HG02840 (cell line): ENCODE measurements around the gene BCL7B.
"Not testable (repeated sequence)": the region's sequence is repeated elsewhere in the genome, so short reads cannot be mapped to it uniquely, and the experiment has no call there.

ENCODE experiments used
- ATAC-seq: cut with Tn5 transposase; IDR thresholded peaks from one replicate; pipeline ENCODE4 v1.9.1; 2021; ENCODE audit warnings: mild to moderate bottlenecking, moderate library complexity, moderate number of reproducible peaks; ENCODE audit not compliant: unreplicated experiment, low FRiP score

BCL7B gene

DNA sequence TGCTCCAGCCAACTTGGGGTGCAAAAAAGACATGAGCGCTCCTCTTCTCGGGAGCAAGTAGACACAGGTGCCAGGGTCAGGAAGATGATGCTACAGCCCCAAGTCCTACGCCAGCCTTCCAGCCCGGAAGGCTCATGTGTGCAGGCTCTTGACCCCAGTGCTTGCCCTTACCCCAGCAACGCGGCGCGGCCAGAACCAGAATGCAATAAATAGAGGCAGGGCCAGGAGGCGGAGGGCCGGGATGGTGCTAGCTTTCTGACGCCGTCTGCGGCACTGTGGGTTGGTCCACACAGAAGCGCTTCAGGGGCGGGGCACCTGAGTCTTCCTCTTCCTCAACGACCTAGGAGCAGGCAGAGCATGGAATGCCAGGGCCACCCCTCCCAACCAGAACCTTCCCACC is 20.4 kb downstream of the BCL7B start:
- ATAC-seq: no peak

GRCh38 chr7:73536479-73536878 is 21.0 kb downstream of the BCL7B start:
- no peak for ATAC-seq

DNA sequence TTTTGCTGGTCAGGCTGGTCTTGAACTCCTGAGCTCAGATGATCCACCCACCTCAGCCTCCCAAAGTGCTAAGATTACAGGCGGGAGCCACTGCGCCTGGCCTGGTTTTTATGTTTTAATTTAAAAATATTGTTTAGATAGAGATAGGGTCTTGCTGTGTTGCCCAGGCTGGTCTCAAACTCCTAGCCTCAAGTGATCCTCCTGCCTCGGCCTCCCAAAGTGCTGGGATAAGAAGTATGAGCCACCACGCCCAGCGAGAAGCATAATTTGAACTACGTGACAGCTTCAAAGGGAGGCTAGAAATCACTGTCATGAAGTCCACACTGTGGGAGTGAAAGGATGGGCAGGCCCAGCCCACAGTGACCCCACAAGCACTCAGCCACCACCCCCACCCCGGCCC is 21.6 kb downstream of the BCL7B start:
- not testable (repeated sequence) for ATAC-seq

GRCh38 chr7:73533742-73534141 is 23.7 kb downstream of the BCL7B start:
- no peak for ATAC-seq

- ATAC-seq: no peak
Measured at GRCh38 chr7:73532224-73532623, 25.3 kb downstream of the BCL7B start.

DNA sequence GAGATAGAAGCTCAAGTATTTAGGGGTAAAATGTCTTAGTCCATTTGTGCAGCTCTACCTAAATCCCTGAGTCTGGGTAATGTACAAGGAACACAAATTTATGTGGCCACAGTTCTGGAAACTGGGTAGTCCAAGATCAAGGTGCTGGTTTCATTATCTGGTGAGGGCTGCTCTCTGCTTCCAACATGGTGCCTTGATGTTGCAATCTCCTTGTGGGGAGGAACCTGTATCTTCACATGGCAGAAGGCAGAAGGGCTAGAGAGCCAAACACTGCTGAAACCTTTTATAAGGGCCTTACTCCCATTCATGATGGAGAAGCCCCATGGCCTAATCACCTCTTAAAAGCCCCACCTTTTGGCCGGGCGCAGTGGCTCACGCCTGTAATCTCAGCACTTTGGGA is 26.7 kb downstream of the BCL7B start:
- no peak for ATAC-seq

DNA sequence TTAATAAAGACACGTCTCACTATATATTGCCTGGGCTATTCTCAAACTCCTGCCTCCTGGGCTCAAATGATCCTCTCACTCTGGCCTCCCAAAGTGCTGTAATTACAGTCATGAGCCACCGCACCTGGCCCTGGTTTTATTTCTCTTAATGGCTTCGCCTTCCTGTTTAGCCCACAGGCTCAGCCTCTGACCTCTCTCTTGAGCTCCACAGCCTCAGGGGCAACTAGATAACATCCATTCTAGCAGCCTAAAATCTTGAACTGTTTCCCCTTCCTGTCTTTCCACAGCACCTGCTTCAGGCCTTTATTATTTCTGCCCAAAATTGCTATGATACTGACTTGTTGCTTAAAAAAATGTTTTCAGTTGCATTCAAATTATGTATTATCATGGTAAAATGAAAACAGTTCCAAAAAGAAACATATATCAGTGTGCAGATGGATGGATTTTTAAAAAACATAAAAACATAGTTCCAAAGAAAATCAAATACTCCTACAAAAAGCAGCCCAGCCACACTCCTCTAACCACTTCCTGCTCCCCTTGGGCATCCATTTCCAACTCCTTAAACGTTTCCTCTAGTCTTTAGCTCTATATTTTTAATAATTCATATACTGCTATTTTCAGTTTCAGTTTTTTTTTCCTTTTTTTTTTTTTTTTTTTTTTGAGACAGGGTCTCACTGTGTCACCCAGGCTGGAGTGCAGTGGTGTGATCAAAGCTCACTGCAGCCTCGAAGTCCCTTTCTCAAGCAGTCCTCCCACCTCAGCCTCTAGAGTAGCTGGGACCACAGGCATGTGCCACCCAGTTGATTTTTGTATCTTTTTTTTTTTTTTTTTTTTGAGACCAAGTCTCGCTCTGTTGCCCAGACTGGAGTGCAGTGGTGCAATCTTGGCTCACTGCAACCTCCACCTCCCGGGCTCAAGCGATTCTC is 30.3 kb downstream of the BCL7B start:
- no peak for ATAC-seq

DNA sequence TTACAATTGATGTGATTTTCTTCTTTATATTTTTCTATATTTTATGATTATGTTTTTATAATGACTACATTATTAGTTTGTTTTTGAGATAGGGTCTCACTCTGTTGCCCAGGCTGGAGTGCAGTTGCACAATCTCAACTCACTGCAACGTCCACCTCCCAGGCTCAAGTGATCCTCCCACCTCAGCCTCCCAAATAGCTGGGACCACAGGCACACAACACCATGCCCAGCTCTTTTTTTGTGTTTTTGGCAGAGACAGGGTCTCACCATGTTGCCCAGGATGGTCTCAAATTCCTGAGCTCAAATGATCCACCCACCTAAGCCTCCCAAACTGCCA is 31.4 kb downstream of the BCL7B start:
- not testable (repeated sequence) for ATAC-seq

DNA sequence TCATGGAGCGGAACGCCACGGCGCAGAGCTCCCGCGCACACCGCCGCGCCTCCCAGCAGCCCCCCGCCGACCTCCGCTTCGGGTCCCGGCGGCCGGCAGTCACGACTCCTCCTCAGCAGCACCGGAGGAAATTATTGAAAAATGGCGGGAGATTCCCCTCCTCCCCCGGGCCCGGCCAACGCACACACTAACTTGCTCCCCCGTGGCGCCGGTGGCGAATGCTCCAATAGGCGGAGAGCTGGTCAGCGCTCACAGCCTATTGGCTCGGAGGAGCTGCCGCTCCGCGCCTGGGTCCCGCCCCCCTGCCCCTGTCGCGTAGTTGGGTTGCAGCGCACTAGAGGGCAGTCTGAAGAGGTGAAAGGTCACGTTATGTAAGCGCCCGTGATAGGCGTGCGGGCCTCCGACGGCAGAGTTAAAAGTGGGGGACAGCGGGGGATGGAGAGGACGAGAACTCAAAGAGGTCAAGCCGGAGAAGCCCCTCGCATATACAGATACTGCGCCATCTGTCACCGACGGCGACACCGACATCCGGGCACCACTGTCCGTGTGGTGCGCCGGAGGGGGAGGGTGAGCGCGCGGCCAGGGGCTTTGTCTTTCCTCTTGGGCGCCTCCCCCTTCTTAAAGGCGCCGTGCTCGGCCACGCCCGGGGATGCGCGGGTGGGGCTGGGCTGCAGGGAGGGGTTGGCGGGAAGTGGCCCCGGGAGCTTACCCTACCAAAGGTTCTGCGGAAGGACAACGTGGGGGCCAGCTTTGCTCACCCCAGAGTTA is 35.2 kb downstream of the BCL7B start, which contains the start of gene BAZ1B:
BAZ1B (minus strand) TSS at position 189 of the 768 bp plus-strand sequence. CDS start 360 bp downstream, outside the sequence.
- peak; percentile 88 for ATAC-seq

DNA sequence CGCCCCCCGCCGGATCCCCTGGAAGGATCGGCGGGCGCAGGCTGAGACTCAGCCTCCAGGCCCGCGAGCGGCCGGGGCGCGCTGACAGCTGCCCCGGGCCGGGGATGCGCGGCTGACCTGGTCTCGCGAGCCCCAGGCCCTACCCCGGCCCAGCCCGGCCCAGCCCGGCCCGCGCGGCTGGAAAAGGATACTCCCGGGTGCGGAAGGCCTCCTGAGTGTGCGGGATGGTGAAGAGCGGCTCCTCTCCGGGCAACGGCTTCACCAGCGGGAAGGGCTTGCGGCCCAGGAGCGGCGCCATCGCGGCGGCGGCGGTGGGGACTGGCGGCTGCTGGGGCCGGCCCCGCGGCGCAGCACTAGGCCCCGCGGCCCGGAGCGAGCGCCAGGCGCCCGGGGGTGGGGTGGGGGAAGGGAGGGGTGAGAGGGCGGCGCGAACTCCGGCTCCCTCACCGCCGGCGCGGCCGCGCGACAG is 35.8 kb downstream of the BCL7B start:
- peak; percentile 48 for ATAC-seq

- no peak for ATAC-seq
Measured at GRCh38 chr7:73520673-73521635, 36.5 kb downstream of the BCL7B start.

DNA sequence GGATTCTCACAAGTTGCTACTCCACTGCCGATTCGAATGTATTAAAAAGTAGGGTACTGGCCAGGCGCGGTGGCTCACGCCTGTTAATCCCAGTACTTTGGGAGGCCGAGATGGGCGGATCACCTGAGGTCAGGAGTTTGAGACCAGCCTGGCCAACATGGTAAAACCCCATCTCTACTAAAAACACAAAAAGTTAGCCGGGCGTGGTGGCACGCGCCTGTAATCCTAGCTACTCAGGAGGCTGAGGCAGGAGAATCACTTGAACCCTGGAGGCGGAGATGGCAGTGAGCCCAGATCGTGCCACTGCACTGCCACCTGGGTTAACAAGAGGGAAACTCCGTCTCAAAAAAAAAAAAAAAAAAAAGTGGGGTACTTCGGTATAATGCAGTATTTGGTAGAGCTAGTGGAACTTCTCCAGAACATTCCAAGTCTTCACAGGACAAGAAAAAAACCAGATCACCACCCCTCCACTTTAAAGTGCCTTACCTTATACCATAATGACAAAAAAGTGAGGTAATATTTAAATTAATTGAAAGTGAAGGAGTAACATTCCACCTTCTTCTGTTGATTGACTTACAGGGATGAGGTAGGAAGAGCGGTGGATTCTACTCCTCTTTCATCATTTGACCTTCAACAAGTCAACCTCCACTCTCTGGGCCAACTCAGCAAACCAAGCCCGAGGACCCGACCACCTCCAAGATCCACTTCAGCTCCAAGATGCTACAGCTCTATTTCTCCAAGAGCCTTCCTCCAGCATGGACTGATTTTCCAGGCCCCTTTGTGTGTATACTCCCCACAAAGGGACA is 37.4 kb downstream of the BCL7B start:
- ATAC-seq: no peak

- ATAC-seq: no peak
Measured at GRCh38 chr7:73518470-73518869, 39.0 kb downstream of the BCL7B start.

DNA sequence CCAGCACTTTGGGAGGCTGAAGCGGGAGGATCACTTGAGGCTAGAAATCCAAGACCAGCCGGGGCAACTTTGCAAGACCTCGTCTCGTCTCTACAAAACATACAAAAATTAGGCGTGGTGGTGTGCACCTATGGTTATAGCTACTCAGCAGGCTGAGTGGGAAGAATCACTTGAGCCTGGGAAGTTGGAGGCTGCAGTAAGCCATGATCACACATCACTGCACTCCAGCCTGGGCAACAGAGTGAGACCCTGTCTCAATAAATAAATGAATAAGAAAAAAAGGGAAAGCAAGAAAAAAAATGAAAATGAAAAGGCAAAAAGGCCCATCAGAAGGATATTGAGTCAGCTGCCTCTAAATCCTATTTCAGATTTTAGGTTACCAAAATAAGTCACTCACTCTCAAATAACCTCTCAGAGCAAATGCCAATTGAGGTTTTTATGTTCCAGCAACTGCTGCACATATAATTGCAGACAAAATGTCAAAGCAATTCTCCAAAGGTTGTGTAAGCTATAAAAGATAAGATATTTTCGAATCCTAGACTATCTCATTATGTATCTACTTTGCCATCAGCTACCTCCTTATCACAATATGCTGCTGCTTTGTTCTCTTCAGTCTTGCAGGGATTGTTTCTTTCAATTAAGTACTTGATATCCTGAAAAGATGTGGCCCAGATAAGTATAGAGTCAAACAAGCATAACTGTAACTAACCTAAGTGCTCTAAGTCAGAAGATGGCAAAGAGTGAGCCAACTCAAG is 40.1 kb downstream of the BCL7B start:
- ATAC-seq: no peak

DNA sequence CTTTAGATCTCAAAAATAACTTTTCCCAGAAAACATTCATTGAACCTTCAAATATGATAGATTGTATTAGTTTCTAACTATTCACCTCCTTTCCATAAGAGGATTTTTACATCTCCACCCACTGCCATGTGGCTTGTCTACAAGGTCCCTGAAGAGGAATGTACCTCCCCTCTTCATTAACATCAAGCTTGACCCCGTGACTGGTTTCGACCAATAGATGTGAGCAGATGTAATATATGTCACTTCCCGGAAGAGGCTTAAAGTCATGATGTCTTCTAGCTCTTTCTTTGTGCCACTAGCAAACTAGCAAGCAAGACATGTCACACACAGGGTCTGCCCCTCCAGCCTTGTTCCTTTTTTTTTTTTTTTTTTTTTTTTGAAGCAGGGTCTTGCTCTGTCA is 42.3 kb downstream of the BCL7B start:
- no peak for ATAC-seq

GRCh38 chr7:73512018-73512780 is 45.3 kb downstream of the BCL7B start:
- no peak for ATAC-seq

DNA sequence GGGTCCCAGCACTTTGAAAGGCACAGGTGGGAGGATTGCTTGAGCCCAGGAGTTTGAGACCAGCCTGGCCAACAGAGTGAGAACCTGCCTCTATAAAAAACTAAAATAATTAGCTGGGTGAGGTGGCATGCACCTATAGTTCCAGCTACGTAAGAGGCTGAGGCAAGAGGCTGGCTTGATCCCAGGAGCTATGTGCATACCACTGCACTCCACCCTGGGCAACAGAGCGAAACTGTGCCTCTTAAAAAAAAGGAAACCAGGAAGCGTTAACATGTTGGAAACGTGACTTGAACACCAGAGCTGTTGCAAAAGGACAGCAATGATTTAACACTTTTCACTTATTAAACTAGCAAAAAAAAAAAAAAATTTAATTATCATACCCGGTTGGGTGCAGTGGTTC is 48.0 kb downstream of the BCL7B start:
- ATAC-seq: no peak

DNA sequence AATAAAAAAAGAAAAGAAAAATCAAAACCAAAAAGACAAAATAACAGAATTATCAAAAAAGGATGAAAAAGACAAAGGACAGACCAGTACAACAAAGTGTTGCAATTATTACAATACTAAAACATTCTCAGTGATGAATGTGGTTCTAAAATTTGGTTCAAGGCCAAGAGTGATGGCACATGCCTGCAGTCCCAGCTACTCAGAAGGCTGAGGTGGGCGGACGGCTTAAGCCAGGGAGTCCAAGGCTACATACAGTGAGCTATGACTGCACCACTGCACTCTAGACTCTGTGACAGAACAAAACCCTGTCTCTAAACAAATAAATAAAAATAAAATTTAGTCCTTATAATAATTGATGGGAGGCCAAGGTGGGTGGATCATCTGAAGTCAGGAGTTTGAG is 49.9 kb downstream of the BCL7B start:
- ATAC-seq: no peak
